ENCODE data around the gene SLC43A2. TPM values are rescaled to one million over a fixed set of nuclear protein-coding genes. Genes with fewer than 3 reads are reported as not detected.

Gene SLC43A2
- total and polyA plus RNA-seq, 2 of the 13 experiments (the other 11 are each of a cell fraction or from before 2014, with no cell fraction given): 7.3 to 20.0 TPM

GRCh38 chr17:1606352-1606985, 22.2 kb downstream of the SLC43A2 start (continued):
- TF ChIP-seq ZNF687 (CRISPR knock-in tag; IDR thresholded peaks at IDR 0.05) (peak; percentile 96), FLYWCH1 (CRISPR knock-in tag; IDR thresholded peaks at IDR 0.05) (no peak), TIGD3 (CRISPR knock-in tag; IDR thresholded peaks at IDR 0.05; ENCODE audit: borderline replicate concordance) (no peak), KDM1A (CRISPR knock-in tag; IDR thresholded peaks at IDR 0.05) (no peak), FOXO4 (CRISPR knock-in tag; conservative IDR thresholded peaks at IDR 0.05) (no peak), ZNF367 (CRISPR knock-in tag; IDR thresholded peaks at IDR 0.05; ENCODE audit: borderline replicate concordance) (no peak), AKNA (CRISPR knock-in tag; IDR thresholded peaks at IDR 0.05; ENCODE audit: borderline replicate concordance) (no peak), RORA (CRISPR knock-in tag; IDR thresholded peaks at IDR 0.05) (no peak), ZIK1 (CRISPR knock-in tag; IDR thresholded peaks at IDR 0.05; ENCODE audit: borderline replicate concordance, low read depth) (no peak), GPBP1L1 (CRISPR knock-in tag; IDR thresholded peaks at IDR 0.05) (no peak), HDAC1 (CRISPR knock-in tag; IDR thresholded peaks at IDR 0.05) (peak; percentile 71; the same call in 1 of the 2 replicates), ZNF24 (IDR thresholded peaks at IDR 0.05) (no peak), ZNF550 (CRISPR knock-in tag; IDR thresholded peaks at IDR 0.05; ENCODE audit: borderline replicate concordance) (no peak), EED (CRISPR knock-in tag; IDR thresholded peaks at IDR 0.05) (no peak), NFYB (CRISPR knock-in tag; IDR thresholded peaks at IDR 0.05) (no peak), HOXA9 (CRISPR knock-in tag; IDR thresholded peaks at IDR 0.05; ENCODE audit: borderline replicate concordance) (no peak)

Data from HepG2 (cell line).